Astrocyte (in vitro differentiated cells and primary cell): ENCODE results near the gene DNER. TPM values are rescaled to one million over a fixed set of nuclear protein-coding genes. Genes with fewer than 3 reads are reported as not detected.
A peak's percentile ranks its signal among the peaks of the same experiment; 100 is the strongest.
"Not testable (repeated sequence)": the region's sequence is repeated elsewhere in the genome, so short reads cannot be mapped to it uniquely, and the experiment has no call there.

Experiments
- DNase-seq: peaks from one replicate; pipeline ENCODE4 v3.0.0-alpha.2; 2010; ENCODE audit warnings: low read depth
- FAIRE-seq: peaks from 2 replicates; lab custom pipeline; 2011; peaks lifted over from hg19 to GRCh38; lab: Jason Lieb, UNC
- H2AFZ ChIP-seq: 2 replicates; pipeline ENCODE4 v1.6.0; 2012; ENCODE audit warnings: low read depth, low read length, inconsistent platforms
- H3K27ac ChIP-seq: 2 replicates; pipeline ENCODE4 v1.5.1; 2011; ENCODE audit warnings: low read depth, low read length, inconsistent platforms
- H3K27me3 ChIP-seq: 2 replicates; pipeline ENCODE4 v1.6.0; 2011; ENCODE audit warnings: low read length, inconsistent platforms; ENCODE audit not compliant: insufficient read depth
- H3K36me3 ChIP-seq: 2 replicates; pipeline ENCODE4 v1.5.1; 2011; ENCODE audit warnings: low read length, inconsistent platforms; ENCODE audit not compliant: insufficient read depth
- H3K4me1 ChIP-seq: 2 replicates; pipeline ENCODE4 v1.5.1; 2011; ENCODE audit warnings: low read length, inconsistent platforms; ENCODE audit not compliant: insufficient read depth
- H3K4me2 ChIP-seq: 2 replicates; pipeline ENCODE4 v1.6.0; 2012; ENCODE audit warnings: low read length, inconsistent platforms
- H3K4me3 ChIP-seq: 2 replicates; pipeline ENCODE4 v1.5.1; 2011; ENCODE audit warnings: low read depth, mild to moderate bottlenecking, low read length, inconsistent platforms; ENCODE audit not compliant: insufficient read depth
- H3K79me2 ChIP-seq: 2 replicates; pipeline ENCODE4 v1.6.0; 2012; ENCODE audit warnings: mild to moderate bottlenecking, low read length, inconsistent platforms; ENCODE audit not compliant: insufficient read depth
- H3K9ac ChIP-seq: 2 replicates; pipeline ENCODE4 v1.6.0; 2012; ENCODE audit warnings: mild to moderate bottlenecking, low read length, inconsistent platforms
- H3K9me3 ChIP-seq: 2 replicates; pipeline ENCODE4 v1.5.1; 2012; ENCODE audit warnings: low read depth, mild to moderate bottlenecking, low read length, inconsistent platforms; ENCODE audit not compliant: insufficient read depth
- H4K20me1 ChIP-seq: 2 replicates; pipeline ENCODE4 v1.6.0; 2012; ENCODE audit warnings: low read length, inconsistent platforms; ENCODE audit not compliant: insufficient read depth
- H3K27ac Mint-ChIP-seq: one replicate; pipeline ENCODE4 v1.8.0; 2021; ENCODE audit warnings: mild to moderate bottlenecking, mixed read lengths; ENCODE audit not compliant: unreplicated experiment
- H3K27me3 Mint-ChIP-seq: one replicate; pipeline ENCODE4 v1.8.0; 2021; ENCODE audit warnings: low read depth, mixed read lengths; ENCODE audit not compliant: unreplicated experiment
- H3K36me3 Mint-ChIP-seq: one replicate; pipeline ENCODE4 v1.8.0; 2021; ENCODE audit warnings: low read depth, mixed read lengths; ENCODE audit not compliant: unreplicated experiment
- H3K4me1 Mint-ChIP-seq: one replicate; pipeline ENCODE4 v1.8.0; 2021; ENCODE audit warnings: low read depth, mixed read lengths; ENCODE audit not compliant: unreplicated experiment
- H3K4me3 Mint-ChIP-seq: one replicate; pipeline ENCODE4 v1.8.0; 2021; ENCODE audit warnings: mild to moderate bottlenecking, moderate library complexity, mixed read lengths; ENCODE audit not compliant: unreplicated experiment
- H3K9me3 Mint-ChIP-seq: one replicate; pipeline ENCODE4 v1.8.0; 2021; ENCODE audit warnings: mild to moderate bottlenecking, mixed read lengths; ENCODE audit not compliant: unreplicated experiment
- CTCF ChIP-seq: IDR thresholded peaks from 2 replicates; pipeline ENCODE4 v1.5.1; 2011; ENCODE audit warnings: low read depth, mild to moderate bottlenecking, inconsistent platforms, low read length, moderate library complexity; ENCODE audit not compliant: insufficient read depth
- EZH2 ChIP-seq: IDR thresholded peaks from 2 replicates; pipeline ENCODE4 v1.6.1; 2012; ENCODE audit warnings: mild to moderate bottlenecking, low read length, inconsistent platforms; ENCODE audit not compliant: insufficient read depth
- total RNA-seq: library from RNA; stranded (reverse); gene quantifications from 2 replicates; pipeline ENCODE4 v1.2.1, GENCODE V29; 2021

DNER gene
- total RNA-seq, 1 donor from 2014 or later, result 1.0 TPM

GRCh38 chr2:229376866-229377265 lies 337.5 kb downstream of the DNER start:
- Mint-ChIP-seq H3K4me1 (peaks cover 11% of the 10 kb centered on the region), H3K4me3 (no peak overlapping the region), H3K27ac (no peak overlapping the region), H3K9me3 (peaks cover 6% of the 10 kb centered on the region), H3K27me3 (no peaks in the 10 kb centered on the region), H3K36me3 (no peaks in the 10 kb centered on the region)
- FAIRE-seq (no peak), DNase-seq (peak; percentile 32)
- no peaks in the 10 kb centered on the region for H3K4me1 ChIP-seq
- no peaks in the 10 kb centered on the region for H3K9me3 ChIP-seq
- H2AFZ ChIP-seq, result no peak overlapping the region
- TF ChIP-seq EZH2 (no peak), CTCF (no peak)
- no peak overlapping the region for H3K4me2 ChIP-seq
- H3K9ac ChIP-seq, result no peak overlapping the region
- no peaks in the 10 kb centered on the region for H3K36me3 ChIP-seq
- H3K27me3 ChIP-seq, result no peaks in the 10 kb centered on the region
- H3K79me2 ChIP-seq, result no peaks in the 10 kb centered on the region
- no peaks in the 10 kb centered on the region for H4K20me1 ChIP-seq
- no peak overlapping the region for H3K4me3 ChIP-seq
- H3K27ac ChIP-seq, result no peak overlapping the region

- no peak overlapping the region for H2AFZ ChIP-seq
- no peak overlapping the region for H3K4me3 Mint-ChIP-seq
- peaks cover 5% of the 10 kb centered on the region for H3K27me3 Mint-ChIP-seq
- H3K27ac Mint-ChIP-seq, result no peak overlapping the region
- no peaks in the 10 kb centered on the region for H3K4me1 ChIP-seq
- H3K36me3 Mint-ChIP-seq, result no peaks in the 10 kb centered on the region
- no peaks in the 10 kb centered on the region for H3K27me3 ChIP-seq
- FAIRE-seq (no peak), DNase-seq (peak; percentile 87)
- H3K4me1 Mint-ChIP-seq, result peaks cover 11% of the 10 kb centered on the region
- H3K9me3 Mint-ChIP-seq, result peaks cover 4% of the 10 kb centered on the region
- H3K27ac ChIP-seq, result no peak overlapping the region
- H3K4me2 ChIP-seq, result no peak overlapping the region
- TF ChIP-seq EZH2, result no peak
- TF ChIP-seq CTCF, result no peak
- no peaks in the 10 kb centered on the region for H3K36me3 ChIP-seq
- H3K9ac ChIP-seq, result no peak overlapping the region
- H3K79me2 ChIP-seq, result no peaks in the 10 kb centered on the region
- H3K9me3 ChIP-seq, result no peaks in the 10 kb centered on the region
- no peak overlapping the region for H3K4me3 ChIP-seq
- H4K20me1 ChIP-seq, result no peaks in the 10 kb centered on the region
Observed at GRCh38 chr2:229375251-229375650, 339.1 kb downstream of the DNER start.

- FAIRE-seq, H2AFZ ChIP-seq, H3K9me3 Mint-ChIP-seq, H3K9ac ChIP-seq, H3K4me1 ChIP-seq, H3K27ac ChIP-seq, H4K20me1 ChIP-seq, H3K36me3 ChIP-seq, H3K27ac Mint-ChIP-seq, H3K4me3 Mint-ChIP-seq, H3K36me3 Mint-ChIP-seq, DNase-seq, H3K27me3 ChIP-seq, H3K9me3 ChIP-seq, H3K4me2 ChIP-seq, H3K27me3 Mint-ChIP-seq, H3K79me2 ChIP-seq, H3K4me3 ChIP-seq: not testable (repeated sequence)
- peaks cover 11% of the 10 kb centered on the region for H3K4me1 Mint-ChIP-seq
Observed at GRCh38 chr2:229373311-229373710, 341.0 kb downstream of the DNER start.
